ENCODE data around the gene AK8. TPM values are rescaled to one million over a fixed set of nuclear protein-coding genes. Genes with fewer than 3 reads are reported as not detected.

Gene AK8
- total and polyA plus RNA-seq, 4 donors: 0.07 to 0.26 (median 0.11) TPM

DNA sequence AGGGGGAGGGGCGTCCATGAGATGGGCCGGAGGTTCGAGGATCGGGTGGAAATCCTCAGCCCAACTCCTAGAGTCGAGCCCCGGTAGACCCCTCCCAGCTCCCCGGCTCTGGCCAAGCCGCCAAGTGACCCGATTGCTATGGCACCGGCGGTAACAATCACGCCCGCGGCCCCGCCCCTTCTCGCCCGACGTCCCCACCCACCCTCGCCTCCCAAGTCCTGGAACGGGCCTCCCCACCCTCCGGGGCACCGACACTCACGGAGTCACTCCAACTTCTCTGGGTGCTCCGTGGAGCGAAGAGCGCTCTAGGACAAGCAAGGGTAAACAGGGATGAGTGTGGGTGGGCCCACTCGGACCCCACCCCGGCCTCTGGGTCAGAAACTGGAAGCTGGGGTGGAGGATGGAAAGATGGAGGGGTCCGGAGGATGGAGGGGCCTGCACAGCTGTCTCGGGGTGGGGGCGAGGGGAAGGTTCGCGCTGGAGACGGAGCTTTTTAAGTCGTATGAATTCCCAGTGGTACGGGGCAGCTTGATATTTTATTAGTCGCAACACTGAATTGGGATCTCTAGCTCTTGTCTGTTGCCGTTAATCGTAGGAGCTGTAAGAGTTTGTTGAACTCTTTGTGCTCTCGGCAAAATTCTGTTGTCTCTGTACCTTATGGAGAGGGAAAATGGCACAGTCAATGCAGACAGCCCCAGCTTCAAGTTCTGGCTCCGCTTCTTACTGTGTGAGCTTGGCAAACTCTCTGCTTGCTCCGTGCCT lies 792 bp upstream of the AK8 start, which contains the start of gene SPACA9:
Gene SPACA9, plus strand, starts transcription at position 204 of the 762 bp plus-strand sequence. CDS start 5,050 bp downstream, outside the sequence.
- WGBS: 19% methylated on average over 42 of the region's 42 CpGs
- H3K4me1 ChIP-seq (ENCODE audit: control insufficient read depth in 4 of 4, insufficient read depth in 4 of 4, low read length in 3 of 4): peaks cover 0 to 13% (median 2%) of the 10 kb centered on the region in 4 donors
- H3K27ac ChIP-seq (ENCODE audit: low read depth in 1 of 2, low read length in 2 of 2): peak within 1 kb of the TSS; percentile 36 to 39
- H3K9me3 ChIP-seq (ENCODE audit: control insufficient read depth in 4 of 4, low read length in 3 of 4): no peaks in the 10 kb centered on the region
- H3K27me3 ChIP-seq (ENCODE audit: control insufficient read depth in 4 of 4, insufficient read depth in 4 of 4, low read length in 3 of 4): no peaks in the 10 kb centered on the region
- peak within 1 kb of the TSS; percentile 78 to 88 (median 85) for H3K4me3 ChIP-seq (ENCODE audit: low read depth in 1 of 3, low read length in 3 of 3)
- DNase-seq (ENCODE audit: low spot score): peak; percentile 59
- no peak for TF ChIP-seq TAF1 (conservative IDR thresholded peaks at IDR 0.05)
- TF ChIP-seq, protein P1, sequence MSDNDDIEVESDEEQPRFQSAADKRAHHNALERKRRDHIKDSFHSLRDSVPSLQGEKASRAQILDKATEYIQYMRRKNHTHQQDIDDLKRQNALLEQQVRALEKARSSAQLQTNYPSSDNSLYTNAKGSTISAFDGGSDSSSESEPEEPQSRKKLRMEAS (IDR thresholded peaks at IDR 0.05): no peak
- no peak for TF ChIP-seq RXRA (IDR thresholded peaks at IDR 0.05)
- no peak for TF ChIP-seq JUND (IDR thresholded peaks at IDR 0.05)
- no peak for TF ChIP-seq CTCF (IDR thresholded peaks at IDR 0.05; ENCODE audit: low read depth, low read length, missing input control)
- no peak for TF ChIP-seq RAD21 (IDR thresholded peaks at IDR 0.05)
- no peak for TF ChIP-seq SP1 (IDR thresholded peaks at IDR 0.05)
- TF ChIP-seq, protein P2, sequence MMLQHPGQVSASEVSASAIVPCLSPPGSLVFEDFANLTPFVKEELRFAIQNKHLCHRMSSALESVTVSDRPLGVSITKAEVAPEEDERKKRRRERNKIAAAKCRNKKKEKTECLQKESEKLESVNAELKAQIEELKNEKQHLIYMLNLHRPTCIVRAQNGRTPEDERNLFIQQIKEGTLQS (IDR thresholded peaks at IDR 0.05): no peak
- no peak for TF ChIP-seq HNF4G (IDR thresholded peaks at IDR 0.05)
- no peak for TF ChIP-seq GABPA (IDR thresholded peaks at IDR 0.05 in 1 of 2, conservative IDR thresholded peaks at IDR 0.05 in 1 of 2)
- TF ChIP-seq YY1 (IDR thresholded peaks at IDR 0.05): no peak
- TF ChIP-seq NR2F2 (IDR thresholded peaks at IDR 0.05): no peak
- no peak for TF ChIP-seq EGR1 (IDR thresholded peaks at IDR 0.05; ENCODE audit: low read depth in 2 of 2)
- TF ChIP-seq, protein P3, sequence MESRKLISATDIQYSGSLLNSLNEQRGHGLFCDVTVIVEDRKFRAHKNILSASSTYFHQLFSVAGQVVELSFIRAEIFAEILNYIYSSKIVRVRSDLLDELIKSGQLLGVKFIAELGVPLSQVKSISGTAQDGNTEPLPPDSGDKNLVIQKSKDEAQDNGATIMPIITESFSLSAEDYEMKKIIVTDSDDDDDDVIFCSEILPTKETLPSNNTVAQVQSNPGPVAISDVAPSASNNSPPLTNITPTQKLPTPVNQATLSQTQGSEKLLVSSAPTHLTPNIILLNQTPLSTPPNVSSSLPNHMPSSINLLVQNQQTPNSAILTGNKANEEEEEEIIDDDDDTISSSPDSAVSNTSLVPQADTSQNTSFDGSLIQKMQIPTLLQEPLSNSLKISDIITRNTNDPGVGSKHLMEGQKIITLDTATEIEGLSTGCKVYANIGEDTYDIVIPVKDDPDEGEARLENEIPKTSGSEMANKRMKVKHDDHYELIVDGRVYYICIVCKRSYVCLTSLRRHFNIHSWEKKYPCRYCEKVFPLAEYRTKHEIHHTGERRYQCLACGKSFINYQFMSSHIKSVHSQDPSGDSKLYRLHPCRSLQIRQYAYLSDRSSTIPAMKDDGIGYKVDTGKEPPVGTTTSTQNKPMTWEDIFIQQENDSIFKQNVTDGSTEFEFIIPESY (IDR thresholded peaks at IDR 0.05): no peak
- no peak for TF ChIP-seq REST (IDR thresholded peaks at IDR 0.05)
- TF ChIP-seq FOXA1 (IDR thresholded peaks at IDR 0.05): no peak
- H3K36me3 ChIP-seq (ENCODE audit: control insufficient read depth in 4 of 4, insufficient read depth in 3 of 4, low read depth in 1 of 4, low read length in 3 of 4): no peaks in the 10 kb centered on the region
- H3K9ac ChIP-seq (ENCODE audit: low read depth in 1 of 2, low read length in 2 of 2): peak within 1 kb of the TSS; percentile 50 to 68
